Brain microvascular endothelial cell (primary cell): ENCODE measurements around the gene SLC5A2.
"Not testable (repeated sequence)": the region's sequence is repeated elsewhere in the genome, so short reads cannot be mapped to it uniquely, and the experiment has no call there.

ENCODE experiments used
- DNase-seq: peaks from one replicate; pipeline ENCODE4 v3.0.0-alpha.2; 2020
- H3K27ac ChIP-seq: fragments of 250-450 bp; sonication (Bioruptor Pico); 2 replicates; pipeline ENCODE4 v1.5.1; 2020; ENCODE audit warnings: mild to moderate bottlenecking, moderate library complexity
- H3K27me3 ChIP-seq: fragments of 250-450 bp; sonication (Bioruptor Pico); replicated peaks from 2 replicates; pipeline ENCODE4 v1.5.1; 2020; ENCODE audit warnings: mild to moderate bottlenecking
- H3K36me3 ChIP-seq: fragments of 250-450 bp; sonication (Bioruptor Pico); replicated peaks from 2 replicates; pipeline ENCODE4 v1.5.1; 2020; ENCODE audit warnings: mild to moderate bottlenecking
- H3K4me3 ChIP-seq: 2 replicates; pipeline ENCODE4 v1.5.1; 2011; ENCODE audit warnings: low read depth, mild to moderate bottlenecking, control low read depth, low read length, moderate library complexity
- in situ Hi-C: cut with HindIII; loops from 2 replicates; pipeline ENCODE4 v1.10.0; 2017; ENCODE audit warnings: low sequenced_read_pairs, low pct_ligation_motif_present
- TF ChIP-seq, protein P1 (sequence below): IDR thresholded peaks from 2 replicates; pipeline ENCODE4 v1.5.1; 2011; ENCODE audit warnings: low read depth, mild to moderate bottlenecking, moderate library complexity, low read length, control low read depth, inconsistent platforms; ENCODE audit errors: missing control alignments

Gene SLC5A2

DNA sequence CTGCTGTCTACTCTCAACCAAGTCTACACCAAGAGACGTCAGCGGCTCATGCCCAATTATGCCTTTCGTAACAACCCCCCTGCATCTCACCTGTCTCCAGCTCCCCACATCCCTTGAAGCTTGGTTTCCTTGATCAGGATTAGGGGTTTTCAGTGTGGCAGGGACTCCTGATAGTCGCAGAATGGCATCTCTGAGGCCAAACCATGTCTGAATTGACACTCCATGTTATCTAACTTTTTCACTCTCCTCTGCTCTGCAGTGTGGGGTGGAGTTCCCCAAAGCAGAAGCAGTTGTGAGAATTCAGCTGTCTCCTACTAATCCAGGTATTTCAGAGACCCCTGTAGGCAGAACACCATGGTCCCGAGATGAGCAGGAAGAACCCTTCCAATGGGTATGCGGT is 39.1 kb downstream of the SLC5A2 start:
- no peaks in the 10 kb centered on the region for H3K27me3 ChIP-seq
- no peak for DNase-seq
- no peak overlapping the region for H3K4me3 ChIP-seq
- no peak overlapping the region for H3K27ac ChIP-seq
- TF ChIP-seq, protein P1, sequence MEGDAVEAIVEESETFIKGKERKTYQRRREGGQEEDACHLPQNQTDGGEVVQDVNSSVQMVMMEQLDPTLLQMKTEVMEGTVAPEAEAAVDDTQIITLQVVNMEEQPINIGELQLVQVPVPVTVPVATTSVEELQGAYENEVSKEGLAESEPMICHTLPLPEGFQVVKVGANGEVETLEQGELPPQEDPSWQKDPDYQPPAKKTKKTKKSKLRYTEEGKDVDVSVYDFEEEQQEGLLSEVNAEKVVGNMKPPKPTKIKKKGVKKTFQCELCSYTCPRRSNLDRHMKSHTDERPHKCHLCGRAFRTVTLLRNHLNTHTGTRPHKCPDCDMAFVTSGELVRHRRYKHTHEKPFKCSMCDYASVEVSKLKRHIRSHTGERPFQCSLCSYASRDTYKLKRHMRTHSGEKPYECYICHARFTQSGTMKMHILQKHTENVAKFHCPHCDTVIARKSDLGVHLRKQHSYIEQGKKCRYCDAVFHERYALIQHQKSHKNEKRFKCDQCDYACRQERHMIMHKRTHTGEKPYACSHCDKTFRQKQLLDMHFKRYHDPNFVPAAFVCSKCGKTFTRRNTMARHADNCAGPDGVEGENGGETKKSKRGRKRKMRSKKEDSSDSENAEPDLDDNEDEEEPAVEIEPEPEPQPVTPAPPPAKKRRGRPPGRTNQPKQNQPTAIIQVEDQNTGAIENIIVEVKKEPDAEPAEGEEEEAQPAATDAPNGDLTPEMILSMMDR = no peak
- in situ Hi-C loops = no loop called here
- no peaks in the 10 kb centered on the region for H3K36me3 ChIP-seq

DNA sequence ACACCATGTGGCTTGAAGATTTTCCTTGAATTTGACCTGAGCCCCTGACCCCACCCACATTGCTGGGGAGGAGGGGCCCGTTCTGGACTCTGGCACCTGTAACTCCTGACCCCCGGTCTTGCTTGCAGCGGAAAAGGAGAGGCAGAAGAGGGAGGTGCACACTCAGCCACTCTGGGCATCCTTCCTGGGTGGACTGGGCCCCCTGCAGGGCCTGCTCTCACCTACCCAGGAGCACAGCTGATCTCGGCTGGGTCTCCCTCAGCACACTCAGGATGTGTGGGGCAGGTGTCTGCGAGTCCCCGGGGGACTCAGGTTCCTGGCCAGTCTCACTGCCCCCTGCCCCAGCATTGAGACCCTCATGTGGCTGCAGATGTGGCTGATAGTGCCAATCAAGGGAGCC is 40.8 kb downstream of the SLC5A2 start:
- DNase-seq, H3K27ac ChIP-seq, H3K27me3 ChIP-seq, H3K4me3 ChIP-seq, in situ Hi-C loops, H3K36me3 ChIP-seq: not testable (repeated sequence)

DNA sequence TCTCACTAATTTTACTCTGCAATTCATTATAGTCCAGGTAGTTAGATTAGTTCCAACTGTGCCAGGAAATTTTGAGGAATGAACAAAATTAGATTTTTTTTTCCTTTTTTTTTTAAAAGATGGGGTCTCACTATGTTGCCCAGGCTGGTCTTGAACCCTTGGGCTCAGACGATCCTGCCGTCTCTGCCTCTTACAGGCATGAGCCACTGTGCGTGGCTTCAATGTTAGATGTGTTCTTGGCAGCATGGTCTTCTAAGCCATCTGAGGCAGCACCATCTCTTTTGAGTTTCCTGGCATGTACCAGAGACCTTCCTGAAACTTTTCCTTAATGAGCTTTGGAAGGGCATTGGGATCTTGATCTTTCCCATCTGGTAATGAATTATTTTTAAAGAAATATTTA is 42.2 kb downstream of the SLC5A2 start:
- Histone ChIP-seq H3K4me3 (no peak overlapping the region), H3K36me3 (no peaks in the 10 kb centered on the region), H3K27ac (no peak overlapping the region), H3K27me3 (peaks cover 13% of the 10 kb centered on the region)
- TF ChIP-seq, protein P1 = no peak
- DNase-seq = no peak
- in situ Hi-C loops = no loop called here

DNA sequence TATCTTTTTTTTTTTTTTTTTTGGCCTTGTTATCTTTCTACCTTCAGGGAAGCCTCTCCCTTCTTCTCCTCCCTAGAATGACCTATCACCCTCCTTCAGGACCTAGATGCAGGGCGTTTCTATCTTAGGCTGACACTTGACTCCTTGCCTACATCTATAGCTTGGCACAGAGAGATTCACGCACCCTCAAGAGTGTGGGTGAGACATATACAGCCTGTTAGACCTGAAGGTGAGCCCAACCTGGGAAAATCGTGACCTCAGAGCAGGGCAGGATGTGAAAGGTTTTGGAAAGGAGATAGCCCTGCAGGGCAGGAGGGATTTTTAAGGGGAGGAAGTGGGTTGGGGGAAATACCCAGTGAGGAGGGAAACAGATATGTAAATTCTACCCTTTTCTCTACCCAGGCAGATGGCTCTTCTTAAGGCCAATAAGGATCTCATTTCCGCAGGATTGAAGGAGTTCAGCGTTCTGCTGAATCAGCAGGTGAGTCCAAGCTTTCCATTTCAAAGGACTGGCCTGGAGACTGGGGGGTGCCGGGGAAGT is 44.9 kb downstream of the SLC5A2 start, which contains the start of gene AHSP:
AHSP (plus strand) TSS at position 167 of the 541 bp plus-strand sequence; CDS start at position 407, 240 bp downstream.
- no peak within 1 kb of the TSS for H3K27ac ChIP-seq
- no peak for DNase-seq
- in situ Hi-C loops = no loop called here
- H3K27me3 ChIP-seq = peaks cover 17% of the 10 kb centered on the region
- H3K36me3 ChIP-seq = no peaks in the 10 kb centered on the region
- TF ChIP-seq, protein P1 = no peak
- H3K4me3 ChIP-seq = no peak within 1 kb of the TSS

DNA sequence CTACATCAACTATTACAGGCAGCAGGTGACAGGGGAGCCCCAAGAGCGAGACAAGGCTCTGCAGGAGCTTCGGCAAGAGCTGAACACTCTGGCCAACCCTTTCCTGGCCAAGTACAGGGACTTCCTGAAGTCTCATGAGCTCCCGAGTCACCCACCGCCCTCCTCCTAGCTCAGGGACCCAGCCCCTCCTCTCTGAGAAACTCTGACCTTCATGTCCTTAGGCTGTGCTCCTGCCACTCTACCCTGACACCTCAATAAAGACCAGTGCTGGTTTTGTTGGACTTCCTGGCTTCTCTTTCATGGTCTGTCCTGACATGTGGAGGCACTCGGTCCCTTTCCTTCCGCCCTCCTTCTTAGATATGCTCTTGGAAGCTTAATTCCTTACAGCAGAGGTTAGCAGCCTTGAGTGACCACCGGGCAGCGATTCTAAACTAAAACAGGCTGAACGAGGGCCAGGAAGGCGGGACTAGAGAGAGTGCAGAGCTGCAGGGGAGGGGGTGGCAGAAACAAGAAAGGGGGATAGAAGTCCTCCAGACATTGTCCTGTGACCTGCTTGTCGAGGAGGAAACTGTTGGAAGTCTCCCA is 45.7 kb downstream of the SLC5A2 start:
- H3K4me3 ChIP-seq = no peak overlapping the region
- no peak for DNase-seq
- H3K27ac ChIP-seq = no peak overlapping the region
- H3K27me3 ChIP-seq = peaks cover 17% of the 10 kb centered on the region
- no peaks in the 10 kb centered on the region for H3K36me3 ChIP-seq
- TF ChIP-seq, protein P1 = no peak
- in situ Hi-C loops = no loop called here

DNA sequence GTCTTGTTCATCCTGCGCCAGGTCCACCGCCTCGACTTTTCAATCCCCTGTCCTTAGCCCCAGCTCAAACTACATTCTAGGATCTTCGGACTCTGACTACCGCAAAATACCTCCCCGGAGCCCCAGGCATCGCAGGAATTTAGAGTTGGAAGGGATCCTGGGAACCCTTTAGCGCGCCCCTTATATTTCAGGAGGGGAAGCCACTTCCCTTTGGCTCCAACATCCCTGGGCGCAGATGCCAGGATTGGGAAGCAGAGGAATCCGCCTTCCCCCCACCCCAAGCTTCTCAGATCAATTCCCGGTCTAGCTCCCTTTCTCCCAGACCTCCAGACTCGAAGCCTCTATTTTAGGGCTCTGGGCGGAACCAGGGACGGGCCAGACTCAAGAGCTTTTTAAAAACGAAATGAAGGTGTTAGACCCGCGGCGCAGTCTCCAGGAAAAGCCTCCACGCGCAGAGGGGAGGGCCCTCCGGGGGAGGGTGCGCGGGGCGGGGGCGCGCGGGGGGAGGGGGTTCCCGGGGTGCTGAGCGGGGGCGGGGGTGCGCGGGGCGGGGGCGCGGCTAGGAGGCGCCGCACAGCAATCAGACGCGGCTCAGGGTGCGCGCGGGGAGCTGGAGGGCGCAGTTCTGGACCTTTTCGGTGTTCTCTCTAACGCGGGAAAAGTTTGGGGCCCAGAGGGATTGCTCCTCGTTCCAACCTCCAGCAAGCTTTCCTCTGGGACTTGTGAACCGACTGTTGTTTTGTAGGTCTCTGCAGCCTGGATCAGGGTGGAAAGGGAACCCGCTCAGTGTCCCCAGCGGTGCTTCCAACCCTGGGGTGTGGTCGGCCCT is 46.4 kb downstream of the SLC5A2 start:
- peaks cover 17% of the 10 kb centered on the region for H3K27me3 ChIP-seq

More for the DNA sequence above, 46.4 kb downstream of the SLC5A2 start:
- H3K36me3 ChIP-seq = no peaks in the 10 kb centered on the region
- TF ChIP-seq, protein P1 = no peak
- H3K4me3 ChIP-seq = no peak overlapping the region
- no peak for DNase-seq
- no peak overlapping the region for H3K27ac ChIP-seq
- in situ Hi-C loops = no loop called here
